Activated CD4-positive, CD25-positive, alpha-beta regulatory T cell treated with anti-CD3 and anti-CD28 coated beads, Interleukin-2, amount 50 U/mL, for 24 hours (primary cell): Measurements from ENCODE around the gene NECTIN1.

Experiments
- ATAC-seq, 2 donors: fragments of 150-1000 bp; cut with Tn5 transposase; one replicate each; pipeline ENCODE4 v1.10.0; 2021; ENCODE audit warnings: mild to moderate bottlenecking in 1 of 2, moderate library complexity in 1 of 2

NECTIN1 gene

GRCh38 chr11:119668676-119669075 is 60.3 kb downstream of the NECTIN1 start:
- ATAC-seq = no peak

DNA sequence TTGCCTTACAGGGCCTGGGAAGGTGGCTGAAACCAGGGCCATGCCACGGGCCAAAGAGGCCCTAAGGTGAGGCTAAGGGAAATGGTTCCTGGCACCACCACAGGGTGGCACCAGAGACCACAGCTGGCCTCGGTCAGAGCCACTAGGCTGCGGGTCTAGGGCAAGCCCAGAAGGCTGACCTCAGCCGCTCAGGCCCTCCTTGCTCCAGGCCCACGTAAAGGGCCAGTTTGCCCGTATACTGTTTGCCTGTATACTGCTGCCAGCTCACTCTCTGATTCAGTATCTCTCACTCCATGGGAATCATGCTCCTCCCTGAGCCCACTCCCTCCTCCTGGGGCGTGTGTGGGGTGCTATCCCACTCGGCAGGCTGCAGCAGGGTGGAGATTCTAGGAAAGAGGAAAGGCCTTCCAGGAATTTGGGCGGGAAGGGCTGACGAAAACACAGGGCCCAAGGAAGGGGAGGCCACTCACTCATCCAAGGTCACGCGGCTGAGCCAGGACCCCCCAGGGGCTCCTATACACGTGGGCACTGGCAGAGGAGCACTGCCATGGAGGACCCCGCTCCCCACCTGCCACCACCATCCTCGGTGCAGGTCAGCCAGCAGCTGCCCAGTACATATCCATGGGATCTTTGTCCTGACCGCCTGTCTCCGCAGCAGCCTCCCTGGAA is 62.4 kb downstream of the NECTIN1 start:
- ATAC-seq = peak; percentile 48 to 59

DNA sequence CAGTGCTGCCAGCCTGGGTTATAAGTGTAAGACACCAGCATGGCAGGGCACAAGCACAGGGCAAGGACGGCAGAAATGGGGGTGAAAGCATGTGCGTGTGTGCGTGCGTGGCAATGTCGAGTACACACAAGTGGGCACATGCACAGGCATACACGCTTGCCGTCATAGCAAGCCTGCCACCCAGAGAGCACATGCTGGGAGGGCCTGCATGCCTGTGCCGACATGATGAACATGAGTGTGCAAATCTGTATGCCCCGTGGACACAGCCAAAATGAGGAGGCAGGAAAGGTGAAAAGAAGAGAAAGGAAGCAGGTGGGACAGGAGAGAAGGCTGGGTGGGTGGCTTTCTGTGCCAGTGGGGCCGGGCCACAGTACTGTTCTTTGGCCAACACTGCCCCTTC is 62.9 kb downstream of the NECTIN1 start:
- no peak for ATAC-seq

DNA sequence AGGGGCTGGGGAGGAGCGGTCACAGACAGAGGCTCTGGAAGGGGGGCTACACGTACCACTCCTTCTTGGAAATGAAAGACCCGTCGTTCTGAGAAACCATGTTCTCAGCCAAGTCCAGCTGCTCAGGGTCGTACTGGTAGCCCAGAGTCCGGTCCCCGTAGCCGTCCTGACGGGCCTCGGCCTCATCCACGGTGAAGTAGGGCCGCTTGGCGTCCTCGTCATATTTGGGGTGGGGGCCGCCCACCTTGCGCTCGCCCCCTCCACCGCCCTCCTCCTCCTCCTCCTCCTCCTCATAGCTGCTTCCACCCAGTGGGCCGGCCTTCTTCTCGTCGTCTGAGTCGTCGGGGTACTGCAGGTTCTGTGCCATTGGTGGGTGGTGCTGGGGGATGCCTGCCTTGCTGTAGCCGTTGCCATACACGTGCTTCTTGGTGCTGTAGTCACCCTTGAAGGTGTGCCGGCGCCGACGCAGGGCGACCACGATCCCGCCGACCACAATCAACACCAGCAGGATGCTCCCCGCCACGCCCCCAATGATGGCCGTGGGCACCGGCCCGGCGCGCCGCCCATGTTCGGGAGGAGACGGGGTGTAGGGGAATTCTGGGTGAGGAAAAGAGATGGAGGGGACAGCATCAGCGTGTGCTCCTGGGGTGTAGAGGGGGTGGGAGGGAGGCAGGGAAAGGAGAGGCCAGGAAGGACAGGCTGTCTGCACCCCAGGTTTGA is 64.1 kb downstream of the NECTIN1 start:
- ATAC-seq = no peak

DNA sequence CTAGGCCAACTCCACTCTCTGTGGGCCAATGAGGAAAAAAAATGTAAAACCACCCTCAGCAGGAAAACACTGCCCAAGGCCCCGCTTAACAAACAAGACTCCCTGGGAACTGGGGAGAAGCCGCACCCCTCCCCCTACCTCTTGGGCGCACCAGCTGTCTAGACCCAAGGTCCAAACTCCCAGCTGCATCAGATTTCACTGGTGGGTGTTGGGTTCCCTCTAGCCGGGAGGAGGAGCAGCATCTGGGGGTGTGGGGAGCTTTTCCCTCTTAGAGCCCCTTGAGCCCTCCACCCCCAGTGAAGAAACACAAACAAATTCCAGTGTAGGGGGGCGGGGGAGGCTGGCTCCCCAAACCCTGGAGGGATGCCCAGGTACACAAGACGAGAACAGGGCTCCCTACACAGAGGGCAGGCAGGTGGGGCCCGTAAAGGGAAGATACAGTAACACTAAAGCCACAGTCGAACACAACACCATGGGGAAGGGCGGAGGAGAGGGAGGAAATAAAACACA is 64.9 kb downstream of the NECTIN1 start:
- ATAC-seq = no peak

- no peak for ATAC-seq
These were observed 65.7 kb downstream of the NECTIN1 start for GRCh38 chr11:119663279-119663678.

DNA sequence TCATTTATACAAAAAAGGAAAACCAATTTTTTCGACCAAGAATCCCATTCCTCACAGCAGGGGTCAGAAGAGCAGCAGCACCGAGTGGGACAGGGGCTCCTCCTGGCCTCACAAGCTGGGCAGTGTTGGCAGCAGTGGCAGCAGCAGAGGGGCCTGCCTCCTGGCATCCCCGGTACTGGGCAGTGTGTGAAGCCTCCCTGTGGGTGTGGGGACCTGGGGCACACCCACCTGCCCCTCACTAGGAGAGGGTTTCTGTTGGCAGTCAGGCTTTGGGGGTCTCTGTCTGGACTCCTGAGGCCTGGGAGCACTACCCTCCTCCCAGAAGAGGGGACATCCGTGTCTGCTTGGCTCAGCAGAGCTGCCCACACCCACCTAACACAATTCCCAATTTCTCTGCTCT is 67.8 kb downstream of the NECTIN1 start:
- ATAC-seq = no peak

- ATAC-seq = no peak
These were observed 68.9 kb downstream of the NECTIN1 start for GRCh38 chr11:119659971-119660723.

- no peak for ATAC-seq
These were observed 75.9 kb downstream of the NECTIN1 start for GRCh38 chr11:119652907-119653659.

DNA sequence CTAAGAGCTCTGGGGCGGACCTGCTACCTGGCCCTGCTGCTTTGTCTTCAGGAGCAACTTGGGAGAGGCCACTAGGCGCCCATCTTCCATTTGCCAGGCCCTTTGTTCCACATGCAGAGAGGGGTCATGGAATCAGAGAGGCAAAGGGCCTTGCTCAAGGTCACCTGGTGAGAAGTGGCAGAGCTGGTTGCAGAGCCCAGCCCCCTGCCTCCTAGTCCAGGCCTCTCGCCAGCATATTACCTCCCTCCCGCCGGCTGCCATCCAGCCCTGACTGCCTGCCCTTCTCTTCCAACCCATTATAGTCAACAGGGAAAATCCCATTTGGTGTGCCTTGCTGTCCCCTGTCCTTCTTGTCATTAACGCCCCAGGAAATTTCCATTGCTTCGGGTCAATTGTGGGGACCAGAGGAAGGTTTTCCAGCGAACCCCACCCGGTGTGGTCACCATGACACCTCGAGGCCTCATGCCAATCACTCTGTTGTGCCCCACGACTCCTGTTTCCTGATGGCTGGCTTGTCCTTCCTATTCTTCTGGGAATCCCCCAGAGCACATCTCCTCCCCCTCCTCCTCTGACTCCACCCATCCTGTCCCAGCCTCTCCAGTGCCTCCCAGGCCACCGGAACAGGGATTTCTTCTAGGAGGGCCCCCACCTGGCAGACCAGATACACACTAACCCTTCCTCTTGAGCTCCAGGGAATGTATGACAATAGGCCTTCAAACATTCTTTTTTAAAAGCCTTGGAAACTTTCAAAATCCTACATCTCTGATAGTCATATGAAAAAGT is 77.0 kb downstream of the NECTIN1 start:
- no peak for ATAC-seq

DNA sequence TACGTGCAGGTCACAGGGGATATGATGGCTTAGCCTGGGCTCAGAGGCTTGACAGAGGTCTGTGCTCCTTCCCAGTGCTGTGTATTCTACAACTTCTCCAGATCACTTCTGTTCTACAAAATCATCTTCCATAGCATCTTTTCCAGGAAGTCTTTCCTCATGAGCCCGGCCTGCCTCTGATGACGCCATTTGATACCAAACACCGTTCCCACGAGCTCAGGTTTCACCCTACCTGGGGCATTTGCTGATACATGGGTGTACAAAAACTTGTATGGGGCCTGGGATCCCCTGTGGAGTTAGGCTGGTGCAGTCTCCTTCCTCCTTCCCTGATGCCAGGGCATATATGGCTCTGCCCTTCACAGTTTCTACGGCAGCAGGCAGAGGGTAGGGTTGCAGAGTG is 78.7 kb downstream of the NECTIN1 start:
- ATAC-seq = no peak

- no peak for ATAC-seq
These were observed 81.7 kb downstream of the NECTIN1 start for GRCh38 chr11:119647254-119647653.

DNA sequence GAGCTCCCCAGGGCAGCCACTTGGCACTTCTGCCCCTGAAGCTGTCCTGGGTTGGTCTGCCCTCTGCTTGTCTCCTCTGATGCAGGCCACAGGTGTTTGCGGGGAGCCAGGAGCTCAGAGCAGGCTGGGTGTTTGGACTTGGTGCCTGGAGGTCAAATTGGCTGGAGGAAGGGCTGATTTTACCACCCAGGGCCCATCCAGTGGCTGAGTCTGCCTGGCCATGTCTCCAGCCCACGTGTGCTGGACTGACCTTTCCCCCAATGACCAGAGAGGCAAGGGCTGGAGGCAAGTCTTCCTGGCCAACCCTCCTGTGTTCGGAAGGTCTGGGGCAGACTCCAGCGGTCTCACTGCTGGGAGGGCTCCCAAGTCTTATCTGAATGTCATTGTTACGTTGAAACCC is 84.0 kb downstream of the NECTIN1 start:
- ATAC-seq = no peak

GRCh38 chr11:119644502-119644901 is 84.5 kb downstream of the NECTIN1 start:
- no peak for ATAC-seq

- ATAC-seq = no peak
These were observed 85.1 kb downstream of the NECTIN1 start for GRCh38 chr11:119643876-119644225.

DNA sequence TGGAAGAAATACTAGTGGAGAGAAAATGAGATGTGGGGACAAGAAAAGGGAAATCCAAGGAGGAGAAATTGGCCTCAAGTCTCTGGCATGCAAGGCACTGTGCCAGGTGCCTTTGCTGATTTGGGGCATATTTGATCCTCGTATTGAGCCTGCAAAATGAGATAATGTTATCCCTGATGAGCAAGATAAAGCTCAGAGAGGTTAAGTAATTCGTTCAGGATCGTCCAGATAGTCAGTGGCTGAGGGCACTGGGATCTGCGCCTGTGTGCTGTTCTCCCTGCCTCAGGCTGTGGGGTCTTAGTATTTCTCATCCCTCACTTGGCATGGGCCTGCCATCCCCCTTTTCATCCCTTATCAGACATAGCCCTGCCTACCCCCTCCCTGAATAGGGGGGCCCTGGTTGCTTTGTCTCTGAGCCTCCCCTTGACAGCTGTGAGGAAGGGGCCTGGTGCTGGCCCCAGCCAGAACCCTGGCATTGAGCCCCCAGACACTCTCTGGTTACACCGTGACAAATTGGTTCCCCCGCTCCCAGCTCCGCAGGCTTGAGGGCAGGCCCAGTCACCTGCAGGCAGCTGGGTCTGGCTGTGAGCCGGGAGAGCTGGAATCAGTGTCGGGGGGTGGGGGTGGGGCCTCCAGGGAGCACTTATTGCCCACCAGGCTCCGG is 85.7 kb downstream of the NECTIN1 start:
- ATAC-seq = no peak

GRCh38 chr11:119641983-119642745 is 86.8 kb downstream of the NECTIN1 start:
- peak in 1 of 2 donors; percentile 15 for ATAC-seq

- no peak for ATAC-seq
These were observed 88.5 kb downstream of the NECTIN1 start for GRCh38 chr11:119640541-119640940.

DNA sequence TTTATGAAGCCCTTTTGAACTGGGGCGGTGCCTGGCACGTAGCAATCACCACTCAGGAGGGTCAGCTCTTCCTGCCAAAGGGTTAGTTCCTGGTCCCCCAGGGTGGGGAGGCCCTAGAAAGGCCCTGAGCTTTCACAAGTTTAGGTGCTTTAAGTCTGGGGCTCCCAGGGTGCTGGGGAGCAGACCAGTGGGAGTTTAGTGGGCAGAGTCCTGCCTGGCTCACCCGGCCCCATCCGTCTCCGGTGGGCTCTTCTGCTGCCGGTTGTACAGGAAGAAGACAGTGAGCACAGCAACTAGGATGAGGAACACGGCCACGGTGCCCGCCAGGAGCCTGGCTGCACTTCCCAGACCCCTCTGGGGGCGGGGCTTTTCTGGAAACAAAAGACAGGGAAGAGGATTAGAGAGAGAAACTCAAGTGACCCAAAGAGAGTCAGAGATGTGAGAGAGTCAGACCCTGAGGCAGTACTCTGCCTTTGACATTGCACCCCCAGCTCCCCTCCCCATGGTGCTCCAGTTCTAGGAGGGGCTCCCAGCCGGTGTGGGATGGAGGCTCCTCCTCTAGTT is 89.3 kb downstream of the NECTIN1 start:
- no peak for ATAC-seq

GRCh38 chr11:119638851-119639250 is 90.1 kb downstream of the NECTIN1 start:
- no peak for ATAC-seq
